Hematopoietic multipotent progenitor cell treated with erythropoietin and hydrocortisone succinate and interleukin-3 and kit ligand, for 15 days (in vitro differentiated cells): ENCODE measurements around the gene DEGS1.

Experiments
- DNase-seq: peaks from one replicate; pipeline ENCODE4 v3.0.0-alpha.2; 2015; ENCODE audit warnings: low spot score

Gene DEGS1

DNA sequence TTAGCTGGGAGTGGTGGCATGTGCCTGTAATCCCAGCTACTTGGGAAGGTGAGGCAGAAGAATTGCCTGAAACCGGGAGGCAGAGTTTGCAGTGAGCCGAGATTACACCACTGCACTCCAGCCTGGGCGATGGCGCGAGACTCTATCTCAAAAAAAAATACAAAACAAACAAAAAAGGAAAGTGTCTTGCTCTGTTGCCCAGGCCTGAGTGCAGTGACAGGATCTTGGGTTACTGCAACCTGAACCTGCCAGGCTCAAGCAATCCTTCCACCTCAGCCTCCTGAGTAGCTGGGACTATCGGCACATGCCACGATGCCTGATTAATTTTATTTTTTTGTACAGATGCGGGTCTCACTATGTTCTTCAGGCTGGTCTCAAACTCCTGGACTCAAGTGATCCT lies 33.3 kb downstream of the DEGS1 start:
- DNase-seq = no peak

DNA sequence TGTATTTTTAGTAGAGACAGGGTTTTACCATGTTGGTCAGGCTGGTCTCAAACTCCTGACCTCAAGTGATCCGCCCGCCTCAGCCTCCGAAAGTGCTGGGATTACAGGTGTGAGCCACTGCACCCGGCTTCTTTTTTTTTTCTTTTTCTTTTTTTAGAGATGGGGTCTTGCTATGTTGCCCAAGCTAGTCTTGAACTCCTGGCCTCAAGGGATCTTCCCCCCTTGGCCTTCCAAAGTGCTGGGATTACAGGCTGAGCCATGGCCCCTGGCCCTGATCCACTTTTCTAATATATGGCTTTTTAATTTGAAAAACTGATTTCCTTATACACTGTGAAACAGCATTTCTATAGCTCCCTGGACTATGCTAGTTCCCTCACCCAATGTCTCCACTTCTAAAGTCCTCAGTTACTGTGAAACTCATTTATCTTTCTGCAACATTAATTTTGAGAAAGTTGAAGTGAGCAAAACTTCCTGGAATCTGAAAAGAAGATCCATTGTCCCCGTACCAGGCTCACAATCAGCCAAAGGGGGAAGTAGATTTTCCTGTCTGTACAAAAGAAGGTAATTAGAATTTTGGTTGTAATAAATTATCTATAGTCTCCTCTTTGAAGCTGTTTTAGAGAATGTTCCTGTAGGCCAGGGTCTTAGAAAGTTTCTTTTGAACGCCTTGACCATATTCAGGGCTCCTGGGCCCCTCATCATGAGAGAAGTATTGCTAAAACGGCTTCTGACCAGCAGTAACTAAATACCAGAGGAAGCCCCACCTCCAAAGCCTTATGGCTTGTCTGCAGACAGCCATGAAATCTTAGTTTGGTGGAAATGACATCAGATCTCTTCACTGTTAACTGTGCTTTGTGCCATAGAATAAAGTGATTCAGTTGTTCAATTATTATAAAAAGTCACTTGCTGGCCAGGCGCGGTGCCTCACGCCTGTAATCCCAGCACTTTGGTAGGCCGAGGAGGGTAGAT lies 34.9 kb downstream of the DEGS1 start:
- DNase-seq = no peak

DNA sequence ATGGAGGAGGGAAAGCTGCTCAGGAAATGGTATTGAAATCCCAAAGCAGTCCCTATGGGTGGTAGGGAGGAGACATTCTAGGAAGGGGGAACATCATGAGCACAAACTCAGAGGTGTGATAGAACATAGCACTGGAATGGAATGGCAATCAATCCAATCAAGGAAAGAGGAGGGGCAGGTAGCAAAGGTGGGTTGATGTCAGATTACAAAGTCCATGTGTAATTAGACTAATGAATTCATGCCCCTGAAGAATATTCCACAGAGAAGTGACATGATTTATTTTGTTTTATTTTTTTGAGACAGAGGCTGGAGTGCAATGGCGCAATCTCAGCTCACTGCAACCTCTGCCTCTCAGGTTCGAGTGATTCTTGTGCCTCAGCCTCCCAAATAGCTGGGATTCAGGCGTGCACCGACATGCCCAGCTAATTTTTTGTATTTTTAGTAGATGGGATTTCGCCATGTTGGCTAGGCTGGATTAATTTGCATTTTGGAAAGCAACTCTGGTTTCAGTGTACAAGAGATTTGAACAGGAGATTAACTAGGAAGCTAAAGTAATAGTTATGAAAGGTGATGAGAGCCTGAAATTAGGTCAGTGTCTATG lies 36.1 kb downstream of the DEGS1 start:
- DNase-seq = no peak

DNA sequence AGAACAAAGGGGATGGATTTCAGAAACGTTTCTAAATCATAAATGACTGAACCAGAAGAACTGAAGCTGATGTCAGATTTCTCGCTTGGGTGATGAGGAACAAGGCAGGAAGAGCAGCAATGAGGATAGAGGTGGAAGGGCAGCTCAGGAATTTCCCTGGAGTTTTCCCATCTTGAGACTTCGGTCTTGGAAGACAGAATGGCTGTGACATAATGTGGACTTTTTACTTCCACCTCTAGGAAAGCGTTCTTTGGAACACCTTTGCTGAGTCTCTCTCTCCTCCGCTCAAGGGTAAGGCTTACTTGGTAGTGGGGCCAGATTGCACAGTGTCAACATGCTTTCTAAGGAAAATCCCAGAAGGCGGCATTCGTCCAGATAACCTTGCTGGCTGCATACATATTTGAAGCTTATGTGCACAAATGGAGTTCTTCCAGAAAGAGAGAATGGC lies 36.6 kb downstream of the DEGS1 start:
- no peak for DNase-seq

DNA sequence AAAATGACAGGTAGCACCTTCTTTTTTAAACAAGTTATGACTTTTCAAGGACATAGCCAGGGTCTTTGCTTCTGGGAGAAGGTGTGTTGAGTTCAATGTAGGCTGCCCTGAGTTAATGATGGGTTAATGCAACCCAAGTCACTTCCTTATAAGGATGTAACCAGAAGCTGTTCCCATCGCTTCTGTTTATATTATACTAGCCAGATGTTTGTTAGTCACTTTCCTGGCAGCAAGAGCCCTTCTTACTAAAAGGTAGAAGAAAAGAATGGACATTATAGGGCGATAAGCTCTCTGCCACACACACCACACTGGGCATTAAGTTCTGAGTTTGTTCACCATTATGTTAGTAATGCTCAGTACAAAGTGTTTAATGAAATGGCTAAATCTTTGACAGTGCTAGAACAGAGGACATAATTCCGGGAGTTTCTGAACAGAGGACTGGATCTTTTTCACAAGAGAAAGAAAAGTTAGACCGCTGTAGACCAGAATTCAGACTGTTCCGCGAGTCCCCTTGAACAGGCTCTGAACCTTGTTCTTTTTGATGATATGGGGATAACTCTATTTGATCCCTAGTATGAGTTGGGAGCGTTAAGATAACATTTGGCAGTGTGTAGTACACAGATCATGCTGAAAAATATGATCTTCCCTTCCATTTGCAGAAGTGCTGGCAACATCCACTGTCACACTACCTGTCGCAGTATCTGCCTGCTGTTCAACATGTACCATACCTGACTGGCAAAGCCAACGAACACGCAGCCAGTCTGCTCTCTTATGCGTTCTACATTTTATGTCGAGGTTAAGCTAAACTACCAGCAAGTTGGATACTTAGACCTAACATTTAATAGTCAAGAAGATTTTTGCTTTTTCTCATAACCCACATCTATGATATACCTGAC lies 41.0 kb downstream of the DEGS1 start:
- DNase-seq = no peak

DNA sequence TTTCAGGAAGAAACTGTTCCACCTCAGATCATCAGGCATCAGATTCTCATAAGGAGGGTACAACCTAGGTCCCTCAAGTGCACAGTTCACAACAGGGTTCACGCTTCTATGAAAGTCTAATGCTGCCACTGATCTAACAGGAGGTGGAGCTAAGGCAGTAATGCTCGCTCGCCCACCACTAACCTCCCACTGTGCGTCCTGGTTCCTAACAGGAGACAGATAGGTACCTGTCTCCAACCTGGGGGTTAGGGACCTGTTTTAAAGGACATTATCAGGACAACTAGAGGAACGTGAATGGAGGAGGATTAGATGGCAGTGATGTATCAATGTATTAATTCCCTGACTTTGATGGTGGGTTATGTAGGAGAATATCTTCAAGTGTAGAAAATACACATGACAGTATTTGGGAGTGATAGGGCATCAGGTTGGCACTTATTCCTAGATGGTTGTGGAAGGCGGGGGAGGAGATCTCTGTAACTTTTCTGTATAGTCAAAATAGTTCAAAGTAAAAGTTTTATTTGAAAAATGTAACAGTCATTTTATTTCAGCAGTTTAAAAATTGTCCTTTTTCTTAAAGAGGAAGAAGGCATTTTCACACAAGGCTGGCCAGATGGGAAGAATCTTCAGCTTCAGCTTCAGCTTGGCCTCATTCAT lies 43.9 kb downstream of the DEGS1 start:
- no peak for DNase-seq

DNA sequence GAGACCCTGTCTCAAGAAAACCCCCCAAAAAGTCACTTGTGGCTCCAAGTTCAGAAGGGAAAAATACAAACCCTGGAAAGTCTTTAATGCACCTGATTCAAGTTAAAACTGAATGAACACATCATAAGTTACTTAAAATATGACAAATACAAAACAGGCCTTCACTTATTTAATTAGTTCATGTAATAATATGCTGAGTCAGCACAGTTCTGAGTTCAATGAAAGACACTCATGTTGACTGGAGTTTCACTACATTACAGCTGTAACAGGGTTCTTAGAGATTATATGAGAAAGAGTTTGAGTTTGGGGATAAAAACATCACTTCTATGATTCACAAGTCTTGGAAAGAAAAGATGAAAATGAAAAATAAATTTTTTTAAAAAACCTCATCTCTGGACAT lies 51.0 kb downstream of the DEGS1 start:
- DNase-seq = no peak

DNA sequence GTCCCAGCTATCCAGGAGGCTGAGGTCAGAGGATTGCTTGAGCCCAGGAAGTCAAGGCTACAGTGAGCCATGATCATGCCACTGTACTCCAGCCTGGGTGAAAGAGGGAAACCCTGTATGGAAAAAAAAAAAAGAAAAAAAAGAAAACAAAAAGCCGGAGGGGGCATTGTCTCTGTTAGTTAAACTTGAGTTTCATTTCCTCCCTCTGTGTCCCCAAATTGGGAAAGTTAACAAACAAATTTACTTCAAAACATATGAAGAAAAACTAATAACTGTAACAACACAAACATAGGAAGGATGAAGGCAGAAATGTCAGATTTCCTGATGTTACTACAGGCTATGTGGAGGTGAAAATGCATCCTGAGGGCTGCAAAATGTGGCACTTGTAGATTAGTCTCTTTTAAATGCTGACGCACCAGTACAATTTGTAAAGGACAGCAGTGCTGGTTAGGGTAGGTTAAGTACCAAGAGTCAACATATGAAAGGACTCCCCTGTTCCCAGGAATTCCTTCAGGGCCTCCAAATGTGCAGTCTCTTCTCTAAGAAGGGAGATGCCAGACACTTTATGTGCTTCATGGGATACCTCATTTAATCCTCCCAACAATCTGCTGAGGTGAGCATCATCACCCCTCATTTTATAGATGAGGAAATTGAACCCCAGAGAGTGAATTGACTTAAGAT lies 52.9 kb downstream of the DEGS1 start:
- DNase-seq = no peak

DNA sequence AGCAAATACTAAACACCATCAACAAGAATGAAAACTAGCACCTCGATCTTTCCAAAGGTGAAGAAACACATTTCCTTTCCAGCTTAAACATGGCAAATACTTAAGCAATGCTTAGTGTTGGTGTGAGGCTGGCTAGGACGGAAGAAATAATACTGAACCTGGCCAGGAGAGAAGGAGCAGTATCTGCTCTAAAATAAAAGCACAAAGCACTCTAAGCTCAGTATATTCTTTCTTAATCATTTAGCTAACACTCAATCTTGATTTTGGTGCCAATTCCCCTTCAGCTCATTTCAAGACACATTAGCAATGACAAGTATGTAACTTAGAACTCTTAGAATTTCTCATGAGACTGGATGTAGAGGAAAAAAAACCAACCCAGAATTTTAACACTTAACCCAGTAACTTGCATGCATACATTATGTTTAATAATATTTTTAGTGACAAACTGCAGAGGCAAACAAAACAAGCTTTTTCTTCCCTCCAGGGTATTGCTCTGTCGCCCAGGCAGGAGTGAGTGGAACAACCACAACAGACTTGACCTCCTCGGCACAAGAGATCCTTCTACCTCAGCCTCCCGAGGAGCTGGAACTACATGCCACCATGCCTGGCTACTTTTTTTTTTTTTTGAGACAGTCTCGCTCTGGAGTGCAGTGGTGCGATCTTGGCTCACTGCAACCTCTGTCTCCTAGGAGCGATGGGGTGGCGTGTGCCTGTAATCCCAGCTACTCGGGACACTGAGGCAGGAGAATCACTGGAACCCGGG lies 54.3 kb downstream of the DEGS1 start:
- DNase-seq = no peak

DNA sequence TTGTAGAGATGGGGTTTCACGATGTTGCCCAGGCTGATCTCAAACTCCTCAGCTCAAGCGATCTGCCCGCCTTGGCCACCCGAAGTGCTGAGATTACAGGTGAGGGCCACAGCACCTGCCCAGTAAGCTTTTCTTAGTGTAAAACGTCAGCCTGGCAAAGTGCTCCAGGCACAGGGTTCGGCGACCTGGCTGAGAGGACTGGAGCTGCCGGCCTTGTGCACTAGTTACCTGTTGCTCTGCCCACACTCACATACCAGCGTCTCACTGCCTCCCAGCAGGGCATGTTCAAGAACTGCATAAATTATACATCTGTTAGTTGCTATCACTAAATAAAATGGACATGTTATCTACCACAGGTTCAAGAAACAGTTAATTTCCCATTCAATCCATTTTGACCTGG lies 55.2 kb downstream of the DEGS1 start:
- DNase-seq = no peak

DNA sequence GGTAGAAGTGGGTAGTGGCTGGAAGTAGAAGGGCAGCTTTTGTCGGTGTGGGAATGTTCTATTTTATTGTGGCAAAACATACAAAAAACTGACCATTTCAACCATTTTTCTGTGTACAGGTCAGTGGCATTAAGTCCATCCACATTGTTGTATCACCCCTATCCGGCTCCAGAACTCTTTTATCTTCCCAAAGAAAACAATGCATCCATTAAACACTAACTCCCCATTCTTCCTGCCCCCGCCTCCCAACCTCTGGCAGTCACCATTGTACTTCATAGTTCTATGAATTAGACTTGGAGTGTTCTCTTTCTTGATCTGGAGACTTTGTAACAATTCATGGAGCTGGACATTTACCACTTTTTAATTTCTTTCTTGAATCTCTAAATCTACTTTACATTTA lies 55.7 kb downstream of the DEGS1 start:
- no peak for DNase-seq
